ENCODE results near the gene MBP.
A peak's percentile ranks its signal among the peaks of the same experiment; 100 is the strongest.
"Not testable (repeated sequence)": the region's sequence is repeated elsewhere in the genome, so short reads cannot be mapped to it uniquely, and the experiment has no call there.

Gene MBP

GRCh38 chr18:76994086-76994654, 138.4 kb downstream of the MBP start:
- no peak for DNase-seq (ENCODE audit: insufficient read length, low spot score)
- FAIRE-seq, result no peak

DNA sequence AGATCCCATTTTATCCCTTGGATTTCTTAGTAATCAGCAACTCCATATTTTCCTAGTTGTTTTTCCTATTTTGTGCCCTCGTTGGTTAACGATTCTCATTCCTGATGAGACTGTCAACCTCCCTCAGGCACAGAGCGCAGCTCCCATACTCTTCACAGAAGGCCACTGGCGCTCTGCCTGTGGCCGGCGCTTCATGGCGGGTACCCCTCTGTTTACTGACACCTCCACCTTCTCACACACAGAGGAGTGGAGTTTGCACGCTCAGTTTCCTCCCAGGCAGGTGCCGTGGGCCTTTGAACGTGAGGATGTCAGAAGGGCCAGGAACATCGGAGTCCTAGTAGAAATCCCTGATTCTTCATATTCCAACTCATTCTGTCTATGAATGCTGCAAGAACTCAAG, 139.0 kb downstream of the MBP start:
- FAIRE-seq (no peak), DNase-seq (ENCODE audit: insufficient read length, low spot score) (no peak)

- DNase-seq (ENCODE audit: insufficient read length, low spot score) (no peak), FAIRE-seq (no peak)
Measured at GRCh38 chr18:76993085-76993382, 139.5 kb downstream of the MBP start.

GRCh38 chr18:76992226-76993084, 140.1 kb downstream of the MBP start:
- DNase-seq (ENCODE audit: insufficient read length, low spot score) (no peak), FAIRE-seq (no peak)

GRCh38 chr18:76991021-76991688, 141.4 kb downstream of the MBP start:
- FAIRE-seq (no peak), DNase-seq (ENCODE audit: insufficient read length, low spot score) (no peak)

DNA sequence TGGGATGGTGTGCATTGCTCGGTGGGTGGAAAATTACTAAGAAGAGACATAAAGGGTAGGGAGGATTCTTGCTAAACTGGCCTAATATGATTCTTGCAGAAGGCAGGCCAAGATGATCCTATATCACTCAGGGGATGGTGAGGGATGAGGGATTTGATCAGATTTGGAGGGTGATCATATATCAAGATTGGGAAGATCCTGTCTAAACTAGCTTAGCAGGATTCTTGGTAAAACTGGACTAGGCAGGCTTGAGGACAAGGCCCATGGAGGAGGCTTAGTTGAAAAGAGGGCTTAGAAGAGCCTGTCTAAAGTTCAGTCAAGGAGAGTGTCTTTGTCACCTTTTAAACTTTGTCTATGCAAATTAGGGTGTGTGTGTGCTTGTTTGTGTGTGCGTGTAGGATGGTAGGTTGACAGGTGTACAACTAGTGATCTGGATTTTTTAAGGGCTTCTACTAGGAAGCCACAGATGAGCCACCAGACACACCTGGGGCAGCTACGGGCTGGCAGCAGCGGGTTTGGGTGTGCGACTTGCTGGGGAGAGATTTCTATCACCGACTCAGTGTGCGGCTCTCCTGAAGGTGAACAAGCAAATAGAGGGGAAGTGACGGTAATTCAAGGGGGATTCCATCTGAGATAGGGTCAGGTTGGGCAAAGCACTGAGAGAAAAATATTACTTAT, 142.1 kb downstream of the MBP start:
- not testable (repeated sequence) for DNase-seq (ENCODE audit: insufficient read length, low spot score); FAIRE-seq

- DNase-seq (ENCODE audit: insufficient read length, low spot score) (no peak), FAIRE-seq (no peak)
Measured at GRCh38 chr18:76989647-76990190, 142.9 kb downstream of the MBP start.

DNA sequence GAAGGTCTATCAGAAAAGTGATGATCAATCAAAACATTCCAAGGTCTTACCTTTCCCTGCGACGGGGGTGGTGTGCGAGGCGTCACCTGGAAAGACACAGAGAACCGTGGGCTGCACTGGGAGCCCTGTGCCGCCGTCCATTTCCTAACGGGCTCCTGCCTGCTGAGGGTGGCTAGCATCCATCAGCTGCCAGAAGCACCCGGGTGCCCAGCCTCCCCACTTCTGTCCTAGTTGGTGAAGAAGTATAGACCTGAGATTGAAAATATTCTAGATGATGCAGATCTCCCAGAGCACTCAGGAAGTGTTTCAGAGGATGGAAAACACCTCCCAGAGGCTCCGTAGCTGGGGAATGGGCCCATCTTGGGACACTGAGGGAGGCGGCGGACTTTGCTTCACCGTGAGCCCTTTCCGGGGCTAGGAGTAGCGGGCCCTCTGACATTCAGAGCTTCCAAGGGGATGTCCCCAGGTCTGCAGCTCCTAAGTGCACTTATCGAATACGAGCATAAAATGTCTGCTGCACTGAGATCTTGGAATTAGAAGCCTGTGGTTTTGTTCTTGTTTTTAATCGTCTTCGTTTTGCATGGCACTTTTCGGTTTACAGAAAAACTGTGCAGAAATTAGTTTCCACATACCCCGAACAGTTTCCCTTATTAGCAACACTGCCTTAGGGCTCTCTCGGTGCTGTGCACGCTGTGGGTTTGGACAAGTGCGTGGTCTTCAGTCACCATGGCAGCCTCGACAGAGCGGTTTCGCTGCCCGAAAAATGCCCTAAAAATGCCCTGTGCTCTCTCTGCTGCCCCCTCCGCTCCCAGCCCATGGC, 143.5 kb downstream of the MBP start:
- no peak for DNase-seq (ENCODE audit: insufficient read length, low spot score)
- FAIRE-seq, result no peak

DNA sequence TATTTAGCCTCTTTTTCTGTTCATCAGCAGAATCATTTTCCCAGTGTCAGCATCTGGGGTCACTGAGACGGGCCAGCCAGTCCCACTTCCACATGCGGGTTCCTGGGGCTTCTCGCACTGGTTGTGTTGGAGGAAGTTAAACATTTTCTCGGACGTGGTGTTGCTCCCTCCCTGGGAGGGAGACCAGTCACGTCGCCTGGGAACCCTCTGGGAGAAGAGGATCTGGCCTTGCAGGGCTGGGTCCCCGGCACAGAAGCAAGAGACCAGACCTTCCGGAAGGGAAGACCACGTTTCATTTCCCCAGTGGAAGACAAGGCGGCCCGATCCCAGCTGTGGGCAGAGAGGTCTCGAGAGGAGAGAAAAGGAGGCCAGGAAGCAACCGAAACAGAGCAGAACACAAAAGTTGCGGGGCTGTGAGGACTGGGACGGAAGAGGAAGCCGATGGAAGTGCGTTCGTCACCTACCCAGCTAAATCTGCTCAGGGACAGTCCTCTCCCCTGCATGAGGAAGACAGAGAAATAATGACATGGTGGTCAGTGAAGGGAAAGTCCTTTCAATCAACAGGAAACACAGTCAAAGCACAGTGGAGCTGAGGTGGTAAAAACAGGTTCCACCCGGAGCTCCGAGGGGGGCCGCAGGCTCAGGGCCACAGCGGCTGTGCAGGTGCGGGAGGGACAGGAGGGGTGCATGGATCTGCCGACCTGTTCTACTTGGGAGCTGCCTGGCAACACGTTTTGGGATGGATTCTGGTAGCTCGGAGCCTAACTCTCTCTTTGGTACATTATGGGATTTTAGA, 144.4 kb downstream of the MBP start:
- FAIRE-seq (no peak), DNase-seq (ENCODE audit: insufficient read length, low spot score) (no peak)

DNA sequence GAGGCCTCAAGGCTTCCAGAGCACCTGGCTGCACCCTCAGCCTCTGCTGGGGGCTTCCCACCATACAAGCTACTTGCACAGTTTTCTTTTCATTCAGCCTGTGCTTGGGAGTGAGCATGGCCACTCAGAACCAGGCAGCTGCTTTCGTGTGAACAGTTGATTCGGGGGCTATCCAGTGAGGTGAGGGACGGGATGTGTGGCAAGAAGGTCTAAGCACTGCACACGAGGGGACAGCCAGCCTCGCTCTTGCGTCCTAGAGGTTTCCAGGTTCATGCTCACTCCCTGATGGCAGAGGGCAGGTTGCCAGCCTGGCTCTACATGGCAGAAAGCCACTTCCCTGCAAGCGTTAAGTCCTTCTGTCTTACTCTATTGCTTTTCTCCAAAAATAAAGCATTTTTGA, 146.2 kb downstream of the MBP start:
- FAIRE-seq (no peak), DNase-seq (ENCODE audit: insufficient read length, low spot score) (no peak)

- no peak for DNase-seq (ENCODE audit: insufficient read length, low spot score)
- no peak for FAIRE-seq
Measured at GRCh38 chr18:76985951-76986236, 146.7 kb downstream of the MBP start.

- no peak for DNase-seq (ENCODE audit: insufficient read length, low spot score)
- FAIRE-seq, result no peak
Measured at GRCh38 chr18:76985156-76985950, 147.2 kb downstream of the MBP start.

GRCh38 chr18:76984193-76985155, 148.1 kb downstream of the MBP start:
- FAIRE-seq, result no peak

DNA sequence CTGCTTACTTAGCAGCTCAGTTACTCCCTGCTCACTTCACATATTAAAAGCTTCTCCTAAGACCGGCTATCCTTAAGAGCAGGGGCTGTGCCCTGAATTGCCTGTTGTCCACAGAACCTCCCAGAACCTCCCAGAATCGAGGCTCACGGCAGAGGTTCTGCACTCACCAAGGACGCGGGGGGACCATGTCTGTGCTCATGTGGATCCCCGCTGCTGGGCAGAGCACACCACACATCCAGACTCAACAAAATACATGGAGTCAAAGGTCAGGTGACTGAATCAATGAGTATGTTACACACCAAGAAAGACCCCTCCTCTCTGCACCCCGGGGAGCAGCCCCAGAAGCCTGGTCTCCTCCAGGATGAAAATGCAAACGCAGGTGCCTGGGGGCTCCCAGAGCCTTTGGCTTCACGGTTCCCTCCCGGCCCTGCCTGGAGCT, 149.0 kb downstream of the MBP start:
- DNase-seq (ENCODE audit: insufficient read length, low spot score) (no peak), FAIRE-seq (no peak)

More at GRCh38 chr18:76984193-76985155, 148.1 kb downstream of the MBP start:
- no peak for DNase-seq (ENCODE audit: insufficient read length, low spot score)

DNA sequence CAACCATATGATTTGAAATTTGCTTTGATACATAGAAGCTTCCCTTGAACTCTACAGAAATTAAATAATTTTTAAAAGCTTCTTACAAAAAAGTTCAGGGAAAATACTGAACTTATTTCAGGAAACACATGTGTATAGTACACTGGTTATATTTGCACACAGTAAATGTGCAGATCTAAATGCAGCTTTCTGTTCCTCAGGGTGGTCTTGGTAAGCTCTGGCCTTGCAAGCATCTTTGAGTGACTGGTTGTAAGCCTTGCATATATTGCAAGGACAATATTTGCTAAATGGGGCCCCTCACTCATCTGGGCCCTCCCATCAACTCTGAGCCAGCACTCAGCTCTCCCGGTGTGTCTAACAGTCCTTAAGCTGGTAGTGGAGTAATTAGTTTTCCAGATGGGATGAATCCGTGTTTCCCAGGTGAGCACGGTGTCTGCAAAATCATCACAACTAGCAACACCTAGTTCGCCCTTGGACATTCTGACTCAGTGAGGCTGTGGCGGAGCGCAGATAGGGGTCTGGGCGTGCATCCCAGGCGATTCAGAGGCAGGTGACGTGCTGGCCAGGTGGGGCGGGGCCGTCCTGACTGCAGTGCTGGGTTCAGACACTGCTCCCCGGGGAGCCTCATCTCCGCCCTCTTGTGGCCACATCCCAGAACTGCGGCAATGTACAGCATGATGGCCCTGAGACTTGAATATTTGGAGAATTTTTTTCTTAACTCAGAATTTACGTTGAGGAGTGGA, 149.6 kb downstream of the MBP start:
- FAIRE-seq (no peak), DNase-seq (ENCODE audit: insufficient read length, low spot score) (peak; percentile 73)

DNA sequence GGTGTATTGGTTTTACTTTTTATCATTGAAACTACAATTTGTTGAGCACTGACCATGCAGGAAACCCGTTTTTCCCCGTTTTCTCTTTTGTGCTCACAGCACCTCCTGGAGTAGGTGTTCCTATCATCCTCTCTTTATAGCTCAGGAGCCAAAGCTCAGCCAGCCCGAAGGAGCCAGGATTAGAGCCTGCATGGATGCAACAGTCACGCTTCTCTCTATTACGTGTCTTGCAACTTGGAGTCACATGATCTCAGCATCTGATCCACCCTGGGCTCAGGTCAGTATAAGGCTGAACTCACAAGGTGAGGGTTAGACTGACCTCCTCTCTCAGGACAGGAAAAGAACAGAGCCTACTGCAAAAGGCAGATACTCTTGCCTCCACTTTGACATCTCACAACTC, 150.5 kb downstream of the MBP start:
- DNase-seq (ENCODE audit: insufficient read length, low spot score) (no peak), FAIRE-seq (no peak)

- DNase-seq (ENCODE audit: insufficient read length, low spot score), result no peak
- FAIRE-seq, result no peak
Measured at GRCh38 chr18:76981396-76981968, 151.1 kb downstream of the MBP start.

Data from HTR-8/SVneo (cell line).